ENCODE measurements around the gene CTH.

DNA sequence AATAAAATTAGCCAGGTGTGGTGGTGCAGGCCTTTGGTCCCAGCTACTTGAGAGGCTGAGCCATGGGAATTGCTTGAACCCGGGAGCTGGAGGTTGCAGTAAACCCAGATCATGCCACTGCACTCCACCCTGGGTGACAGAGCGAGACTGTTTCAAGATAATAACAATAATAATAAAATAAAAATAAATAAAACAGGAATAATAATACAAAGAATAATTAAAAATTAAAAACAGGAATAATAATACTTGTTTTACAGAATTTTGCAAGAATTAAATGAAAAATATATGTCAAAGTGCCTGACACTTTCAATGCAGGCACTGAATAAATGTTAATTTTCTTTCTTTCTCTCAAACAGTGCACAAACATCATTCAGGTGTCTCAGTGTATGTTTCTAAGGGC lies 26.5 kb upstream of the CTH start:
- TF ChIP-seq YY1 (IDR thresholded peaks at IDR 0.05; ENCODE audit: insufficient read depth, insufficient read length) (no peak), ZNF274 (IDR thresholded peaks at IDR 0.05; ENCODE audit: low read depth, low read length) (no peak), SUZ12 (IDR thresholded peaks at IDR 0.05; ENCODE audit: extremely low read depth, insufficient read depth, insufficient read length) (no peak)
